GM23338 (cell line): Measurements from ENCODE around the gene C1QTNF8. TPM values are rescaled to one million over a fixed set of nuclear protein-coding genes. Genes with fewer than 3 reads are reported as not detected.

Source experiments
- ATAC-seq: fragments of 200-7000 bp; cut with Tn5 transposase; 3 replicates; pipeline ENCODE4 v1.9.1; 2020
- DNase-seq: peaks from one replicate; pipeline ENCODE4 v3.0.0-alpha.2; 2015; ENCODE audit warnings: low spot score
- H2AFZ ChIP-seq: fragments of 200-600 bp; sonication (generic); 2 replicates; pipeline ENCODE4 v1.8.0; 2016; ENCODE audit warnings: antibody characterized with exemption, mild to moderate bottlenecking, moderate library complexity
- H3F3A ChIP-seq: fragments of 200-600 bp; sonication (generic); replicated peaks from 2 replicates; pipeline ENCODE4 v1.8.0; 2017; ENCODE audit warnings: antibody characterized with exemption, mixed run types, low read depth
- H3K27ac ChIP-seq: fragments of 200-600 bp; sonication (generic); 2 replicates; pipeline ENCODE4 v1.6.1; 2016; ENCODE audit warnings: low read depth
- H3K27me3 ChIP-seq: fragments of 200-600 bp; sonication (generic); 2 replicates; pipeline ENCODE4 v1.8.0; 2016; ENCODE audit warnings: mild to moderate bottlenecking, mixed run types, moderate library complexity; ENCODE audit not compliant: insufficient read depth
- H3K36me3 ChIP-seq: fragments of 200-600 bp; sonication (generic); 2 replicates; pipeline ENCODE4 v1.8.0; 2016; ENCODE audit warnings: mild to moderate bottlenecking; ENCODE audit not compliant: insufficient read depth
- H3K4me1 ChIP-seq: fragments of 200-600 bp; sonication (generic); 2 replicates; pipeline ENCODE4 v1.8.0; 2016; ENCODE audit warnings: mild to moderate bottlenecking, moderate library complexity; ENCODE audit not compliant: insufficient read depth
- H3K4me2 ChIP-seq: fragments of 200-600 bp; sonication (generic); 2 replicates; pipeline ENCODE4 v1.7.1; 2017; ENCODE audit warnings: mixed run types
- H3K4me3 ChIP-seq: fragments of 200-600 bp; sonication (generic); 2 replicates; pipeline ENCODE4 v1.6.1; 2016; ENCODE audit warnings: mixed run types
- H3K79me2 ChIP-seq: fragments of 200-600 bp; sonication (generic); replicated peaks from 2 replicates; pipeline ENCODE4 v1.8.0; 2017; ENCODE audit warnings: mild to moderate bottlenecking; ENCODE audit not compliant: insufficient read depth
- H3K9me2 ChIP-seq: fragments of 200-600 bp; sonication (generic); 2 replicates; pipeline ENCODE4 v1.8.0; 2017; ENCODE audit not compliant: insufficient read depth
- H4K20me1 ChIP-seq: fragments of 200-600 bp; sonication (generic); replicated peaks from 2 replicates; pipeline ENCODE4 v1.8.0; 2017; ENCODE audit warnings: mild to moderate bottlenecking; ENCODE audit not compliant: insufficient read depth
- H3K27ac Mint-ChIP-seq: 2 replicates; pipeline ENCODE4 v1.8.0; 2020; ENCODE audit warnings: inconsistent platforms, mild to moderate bottlenecking, moderate library complexity, mixed read lengths
- H3K27me3 Mint-ChIP-seq: 3 replicates; pipeline ENCODE4 v1.8.0; 2022; ENCODE audit warnings: low read depth, mild to moderate bottlenecking, moderate library complexity, mixed read lengths, inconsistent platforms; ENCODE audit not compliant: insufficient read depth, poor library complexity
- H3K36me3 Mint-ChIP-seq: 3 replicates; pipeline ENCODE4 v1.8.0; 2021; ENCODE audit warnings: low read depth, mild to moderate bottlenecking, inconsistent platforms, moderate library complexity, mixed read lengths
- H3K4me1 Mint-ChIP-seq: 3 replicates; pipeline ENCODE4 v1.8.0; 2020; ENCODE audit warnings: mild to moderate bottlenecking, inconsistent platforms, mixed read lengths
- H3K4me3 Mint-ChIP-seq: 3 replicates; pipeline ENCODE4 v1.8.0; 2021; ENCODE audit warnings: moderate library complexity, mild to moderate bottlenecking, inconsistent platforms, mixed read lengths
- H3K9me3 Mint-ChIP-seq: 3 replicates; pipeline ENCODE4 v1.8.0; 2020; ENCODE audit warnings: moderate library complexity, mild to moderate bottlenecking, inconsistent platforms, mixed read lengths
- CREB1 ChIP-seq: fragments of 250-450 bp; sonication (Bioruptor Pico); IDR thresholded peaks from 2 replicates; pipeline ENCODE4 v1.5.0; 2020; ENCODE audit warnings: low read depth, mild to moderate bottlenecking, moderate library complexity
- EZH2 ChIP-seq: fragments of 200-600 bp; sonication (generic); IDR thresholded peaks from one replicate; pipeline ENCODE4 v1.8.0; 2017; ENCODE audit warnings: antibody characterized with exemption, mild to moderate bottlenecking, low read depth; ENCODE audit not compliant: unreplicated experiment
- JUNB ChIP-seq: IDR thresholded peaks from one replicate; pipeline ENCODE4 v1.6.1; 2016; ENCODE audit warnings: antibody characterized with exemption; ENCODE audit not compliant: unreplicated experiment
- NANOG ChIP-seq: IDR thresholded peaks from 2 replicates; pipeline ENCODE4 v1.6.1; 2016; ENCODE audit warnings: antibody characterized with exemption, borderline replicate concordance
- POLR2AphosphoS5 ChIP-seq: IDR thresholded peaks from 2 replicates; pipeline ENCODE4 v1.6.1; 2016; ENCODE audit warnings: antibody characterized with exemption, low read depth
- ZNF331 ChIP-seq: fragments of 250-450 bp; sonication (Bioruptor Pico); IDR thresholded peaks from 2 replicates; pipeline ENCODE4 v1.5.0; 2020; ENCODE audit warnings: low read depth, mild to moderate bottlenecking, moderate library complexity
- polyA plus RNA-seq: library from polyadenylated mRNA; unstranded; fragments of >200 nt; fragmentation: Nextera tagmentation; extraction: Ambion mirVana; gene quantifications from 2 replicates; pipeline ENCODE4 v1.2.1, GENCODE V29; 2016
- total RNA-seq: library from RNA; depleted of rRNA; stranded (reverse); fragments of >200 nt; shearing (Covaris generic); gene quantifications from 2 replicates; pipeline ENCODE4 v1.2.3, GENCODE V29; 2014
- TF ChIP-seq, protein P1 (sequence below): IDR thresholded peaks from 2 replicates; pipeline ENCODE4 v1.6.1; 2016; ENCODE audit warnings: antibody characterized with exemption
- TF ChIP-seq, protein P2 (sequence below): fragments of 250-450 bp; sonication (Bioruptor Pico); IDR thresholded peaks from 2 replicates; pipeline ENCODE4 v1.5.0; 2020; ENCODE audit warnings: mild to moderate bottlenecking, moderate library complexity

C1QTNF8 gene
- total and polyA plus RNA-seq, 2 experiments from 2014 or later: not detected

DNA sequence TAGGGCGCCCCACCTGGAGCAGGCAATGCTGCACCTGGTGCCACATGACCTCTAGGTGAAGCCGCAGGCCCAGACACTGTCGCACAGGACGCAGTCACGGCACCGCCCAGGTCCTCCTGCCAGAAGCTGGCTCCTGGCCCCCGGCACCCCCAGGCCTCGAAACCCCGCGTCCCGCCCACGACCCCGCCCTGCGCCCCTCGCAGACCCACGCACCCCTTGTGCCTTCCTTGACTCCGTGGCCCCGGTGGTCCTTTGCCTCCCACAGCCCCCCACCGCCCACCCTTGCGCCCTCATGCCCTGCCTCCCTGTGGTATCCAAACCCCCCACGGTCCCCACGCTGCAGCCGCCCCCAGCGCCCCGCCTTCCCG, 6.3 kb upstream of the C1QTNF8 start:
- TF ChIP-seq, protein P1, sequence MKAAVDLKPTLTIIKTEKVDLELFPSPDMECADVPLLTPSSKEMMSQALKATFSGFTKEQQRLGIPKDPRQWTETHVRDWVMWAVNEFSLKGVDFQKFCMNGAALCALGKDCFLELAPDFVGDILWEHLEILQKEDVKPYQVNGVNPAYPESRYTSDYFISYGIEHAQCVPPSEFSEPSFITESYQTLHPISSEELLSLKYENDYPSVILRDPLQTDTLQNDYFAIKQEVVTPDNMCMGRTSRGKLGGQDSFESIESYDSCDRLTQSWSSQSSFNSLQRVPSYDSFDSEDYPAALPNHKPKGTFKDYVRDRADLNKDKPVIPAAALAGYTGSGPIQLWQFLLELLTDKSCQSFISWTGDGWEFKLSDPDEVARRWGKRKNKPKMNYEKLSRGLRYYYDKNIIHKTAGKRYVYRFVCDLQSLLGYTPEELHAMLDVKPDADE: no peak
- TF ChIP-seq NANOG (no peak), POLR2AphosphoS5 (no peak), JUNB (no peak), EZH2 (no peak), CREB1 (no peak), ZNF331 (CRISPR knock-in tag) (no peak)
- TF ChIP-seq, protein P2, sequence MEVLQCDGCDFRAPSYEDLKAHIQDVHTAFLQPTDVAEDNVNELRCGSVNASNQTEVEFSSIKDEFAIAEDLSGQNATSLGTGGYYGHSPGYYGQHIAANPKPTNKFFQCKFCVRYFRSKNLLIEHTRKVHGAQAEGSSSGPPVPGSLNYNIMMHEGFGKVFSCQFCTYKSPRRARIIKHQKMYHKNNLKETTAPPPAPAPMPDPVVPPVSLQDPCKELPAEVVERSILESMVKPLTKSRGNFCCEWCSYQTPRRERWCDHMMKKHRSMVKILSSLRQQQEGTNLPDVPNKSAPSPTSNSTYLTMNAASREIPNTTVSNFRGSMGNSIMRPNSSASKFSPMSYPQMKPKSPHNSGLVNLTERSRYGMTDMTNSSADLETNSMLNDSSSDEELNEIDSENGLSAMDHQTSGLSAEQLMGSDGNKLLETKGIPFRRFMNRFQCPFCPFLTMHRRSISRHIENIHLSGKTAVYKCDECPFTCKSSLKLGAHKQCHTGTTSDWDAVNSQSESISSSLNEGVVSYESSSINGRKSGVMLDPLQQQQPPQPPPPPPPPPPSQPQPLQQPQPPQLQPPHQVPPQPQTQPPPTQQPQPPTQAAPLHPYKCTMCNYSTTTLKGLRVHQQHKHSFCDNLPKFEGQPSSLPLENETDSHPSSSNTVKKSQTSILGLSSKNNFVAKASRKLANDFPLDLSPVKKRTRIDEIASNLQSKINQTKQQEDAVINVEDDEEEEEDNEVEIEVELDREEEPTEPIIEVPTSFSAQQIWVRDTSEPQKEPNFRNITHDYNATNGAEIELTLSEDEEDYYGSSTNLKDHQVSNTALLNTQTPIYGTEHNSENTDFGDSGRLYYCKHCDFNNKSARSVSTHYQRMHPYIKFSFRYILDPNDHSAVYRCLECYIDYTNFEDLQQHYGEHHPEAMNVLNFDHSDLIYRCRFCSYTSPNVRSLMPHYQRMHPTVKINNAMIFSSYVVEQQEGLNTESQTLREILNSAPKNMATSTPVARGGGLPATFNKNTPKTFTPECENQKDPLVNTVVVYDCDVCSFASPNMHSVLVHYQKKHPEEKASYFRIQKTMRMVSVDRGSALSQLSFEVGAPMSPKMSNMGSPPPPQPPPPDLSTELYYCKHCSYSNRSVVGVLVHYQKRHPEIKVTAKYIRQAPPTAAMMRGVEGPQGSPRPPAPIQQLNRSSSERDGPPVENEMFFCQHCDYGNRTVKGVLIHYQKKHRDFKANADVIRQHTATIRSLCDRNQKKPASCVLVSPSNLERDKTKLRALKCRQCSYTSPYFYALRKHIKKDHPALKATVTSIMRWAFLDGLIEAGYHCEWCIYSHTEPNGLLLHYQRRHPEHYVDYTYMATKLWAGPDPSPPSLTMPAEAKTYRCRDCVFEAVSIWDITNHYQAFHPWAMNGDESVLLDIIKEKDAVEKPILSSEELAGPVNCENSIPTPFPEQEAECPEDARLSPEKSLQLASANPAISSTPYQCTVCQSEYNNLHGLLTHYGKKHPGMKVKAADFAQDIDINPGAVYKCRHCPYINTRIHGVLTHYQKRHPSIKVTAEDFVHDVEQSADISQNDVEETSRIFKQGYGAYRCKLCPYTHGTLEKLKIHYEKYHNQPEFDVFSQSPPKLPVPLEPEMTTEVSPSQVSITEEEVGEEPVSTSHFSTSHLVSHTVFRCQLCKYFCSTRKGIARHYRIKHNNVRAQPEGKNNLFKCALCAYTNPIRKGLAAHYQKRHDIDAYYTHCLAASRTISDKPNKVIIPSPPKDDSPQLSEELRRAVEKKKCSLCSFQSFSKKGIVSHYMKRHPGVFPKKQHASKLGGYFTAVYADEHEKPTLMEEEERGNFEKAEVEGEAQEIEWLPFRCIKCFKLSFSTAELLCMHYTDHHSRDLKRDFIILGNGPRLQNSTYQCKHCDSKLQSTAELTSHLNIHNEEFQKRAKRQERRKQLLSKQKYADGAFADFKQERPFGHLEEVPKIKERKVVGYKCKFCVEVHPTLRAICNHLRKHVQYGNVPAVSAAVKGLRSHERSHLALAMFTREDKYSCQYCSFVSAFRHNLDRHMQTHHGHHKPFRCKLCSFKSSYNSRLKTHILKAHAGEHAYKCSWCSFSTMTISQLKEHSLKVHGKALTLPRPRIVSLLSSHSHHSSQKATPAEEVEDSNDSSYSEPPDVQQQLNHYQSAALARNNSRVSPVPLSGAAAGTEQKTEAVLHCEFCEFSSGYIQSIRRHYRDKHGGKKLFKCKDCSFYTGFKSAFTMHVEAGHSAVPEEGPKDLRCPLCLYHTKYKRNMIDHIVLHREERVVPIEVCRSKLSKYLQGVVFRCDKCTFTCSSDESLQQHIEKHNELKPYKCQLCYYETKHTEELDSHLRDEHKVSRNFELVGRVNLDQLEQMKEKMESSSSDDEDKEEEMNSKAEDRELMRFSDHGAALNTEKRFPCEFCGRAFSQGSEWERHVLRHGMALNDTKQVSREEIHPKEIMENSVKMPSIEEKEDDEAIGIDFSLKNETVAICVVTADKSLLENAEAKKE: no peak
- H3K36me3 ChIP-seq: no peaks in the 10 kb centered on the region
- H3K27ac ChIP-seq: no peak overlapping the region
- no peaks in the 10 kb centered on the region for H3K4me1 ChIP-seq
- Mint-ChIP-seq H3K4me3 (no peak overlapping the region), H3K4me1 (no peaks in the 10 kb centered on the region), H3K9me3 (no peaks in the 10 kb centered on the region), H3K27me3 (peaks cover 3% of the 10 kb centered on the region), H3K36me3 (no peaks in the 10 kb centered on the region), H3K27ac (no peak overlapping the region)
- H3K4me3 ChIP-seq: no peak overlapping the region
- no peaks in the 10 kb centered on the region for H3K9me2 ChIP-seq
- H3F3A ChIP-seq: 0 out of 2 replicates have a peak, but pooled peaks cover 4% of the 10 kb centered on the region
- no peaks in the 10 kb centered on the region for H3K79me2 ChIP-seq
- no peak overlapping the region for H3K4me2 ChIP-seq
- H3K27me3 ChIP-seq: no peaks in the 10 kb centered on the region
- DNase-seq (no peak), ATAC-seq (peak; percentile 3; the same call in 1 of the 3 replicates)
- H4K20me1 ChIP-seq: no peaks in the 10 kb centered on the region
- no peak overlapping the region for H2AFZ ChIP-seq
